Measurements from ENCODE around the gene SELENOO. TPM values are rescaled to one million over a fixed set of nuclear protein-coding genes. Genes with fewer than 3 reads are reported as not detected.
A peak's percentile ranks its signal among the peaks of the same experiment; 100 is the strongest.

Gene SELENOO
- polyA plus RNA-seq, 3 donors from 2014 or later = 2.6 to 5.7 (median 3.6) TPM

GRCh38 chr22:50217543-50218152 lies 16.8 kb downstream of the SELENOO start:
- Mint-ChIP-seq H3K9me3 (no peaks in the 10 kb centered on the region), H3K36me3 (peaks cover 0 to 22% (median 8%) of the 10 kb centered on the region in 3 donors), H3K27ac (no peak overlapping the region), H3K4me1 (peaks cover 10 to 15% of the 10 kb centered on the region in 2 donors), H3K4me3 (no peak overlapping the region), H3K27me3 (ENCODE audit: low read depth in 3 of 3) (peaks cover 5 to 18% (median 8%) of the 10 kb centered on the region in 3 donors)
- DNase-seq = no peak

DNA sequence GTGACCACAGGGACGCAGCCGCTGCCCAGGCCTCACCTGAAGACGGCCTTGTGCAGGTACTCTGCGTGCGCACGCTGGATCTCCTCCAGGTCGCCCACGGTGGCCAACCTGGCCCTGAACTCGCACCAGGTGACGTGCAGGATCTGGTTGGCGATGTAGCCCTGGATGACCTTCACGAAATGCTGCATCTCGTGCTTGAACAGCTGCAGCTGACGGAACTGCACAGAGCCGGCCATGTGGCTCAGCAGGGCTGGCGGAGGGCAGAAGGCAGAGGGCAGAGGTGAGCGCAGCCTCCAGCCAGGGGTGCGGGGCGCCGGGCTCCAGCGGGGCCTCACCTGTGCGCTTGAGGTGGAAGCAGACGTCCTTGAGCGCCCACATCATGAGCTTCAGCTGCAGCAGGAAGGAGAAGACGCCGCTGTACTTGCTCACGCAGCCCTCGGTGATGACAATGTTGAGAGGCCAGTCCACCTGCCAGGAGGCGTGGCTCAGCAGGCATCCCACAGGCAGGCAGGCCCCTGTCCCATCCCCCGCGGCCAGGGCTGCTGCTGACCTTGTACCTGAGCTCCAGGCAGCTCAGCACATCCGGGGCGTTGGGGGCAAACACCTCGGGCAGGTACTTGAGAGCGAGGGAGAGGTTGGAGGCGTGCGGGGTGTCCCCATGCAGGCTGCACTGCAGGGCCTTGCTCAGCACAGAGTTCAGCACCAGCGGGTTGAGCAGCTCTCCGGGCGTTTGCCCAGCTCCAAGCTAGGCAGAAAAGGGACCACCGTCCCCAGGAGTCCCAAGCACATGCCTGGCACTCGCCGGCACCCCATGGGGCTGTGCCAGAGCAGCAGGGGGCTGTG lies 17.6 kb downstream of the SELENOO start:
- H3K27ac Mint-ChIP-seq = no peak overlapping the region
- H3K9me3 Mint-ChIP-seq = no peaks in the 10 kb centered on the region
- no peak for DNase-seq
- H3K36me3 Mint-ChIP-seq = peaks cover 0 to 20% (median 5%) of the 10 kb centered on the region in 3 donors
- H3K27me3 Mint-ChIP-seq (ENCODE audit: low read depth in 3 of 3) = peaks cover 3 to 18% (median 5%) of the 10 kb centered on the region in 3 donors
- no peak overlapping the region for H3K4me3 Mint-ChIP-seq
- H3K4me1 Mint-ChIP-seq = peaks cover 5 to 7% of the 10 kb centered on the region in 2 donors

- peaks cover 3 to 18% (median 6%) of the 10 kb centered on the region in 3 donors for H3K27me3 Mint-ChIP-seq (ENCODE audit: low read depth in 3 of 3)
- H3K36me3 Mint-ChIP-seq = peaks cover 0 to 25% (median 5%) of the 10 kb centered on the region in 3 donors
- no peak overlapping the region for H3K27ac Mint-ChIP-seq
- H3K4me1 Mint-ChIP-seq = peaks cover 3 to 6% of the 10 kb centered on the region in 2 donors
- no peaks in the 10 kb centered on the region for H3K9me3 Mint-ChIP-seq
- no peak overlapping the region for H3K4me3 Mint-ChIP-seq
- DNase-seq = no peak
Measured at GRCh38 chr22:50218996-50219727, 18.4 kb downstream of the SELENOO start.

GRCh38 chr22:50219800-50220602 lies 19.2 kb downstream of the SELENOO start:
- H3K4me3 Mint-ChIP-seq = no peak overlapping the region
- no peak for DNase-seq
- H3K9me3 Mint-ChIP-seq = no peaks in the 10 kb centered on the region
- peaks cover 0 to 2% of the 10 kb centered on the region in 2 donors for H3K4me1 Mint-ChIP-seq
- peak overlapping the region in 1 of 6 donors; percentile 39 for H3K27ac Mint-ChIP-seq
- peaks cover 0 to 24% (median under 1%) of the 10 kb centered on the region in 3 donors for H3K36me3 Mint-ChIP-seq
- peaks cover 3 to 18% (median 10%) of the 10 kb centered on the region in 3 donors for H3K27me3 Mint-ChIP-seq (ENCODE audit: low read depth in 3 of 3)

DNA sequence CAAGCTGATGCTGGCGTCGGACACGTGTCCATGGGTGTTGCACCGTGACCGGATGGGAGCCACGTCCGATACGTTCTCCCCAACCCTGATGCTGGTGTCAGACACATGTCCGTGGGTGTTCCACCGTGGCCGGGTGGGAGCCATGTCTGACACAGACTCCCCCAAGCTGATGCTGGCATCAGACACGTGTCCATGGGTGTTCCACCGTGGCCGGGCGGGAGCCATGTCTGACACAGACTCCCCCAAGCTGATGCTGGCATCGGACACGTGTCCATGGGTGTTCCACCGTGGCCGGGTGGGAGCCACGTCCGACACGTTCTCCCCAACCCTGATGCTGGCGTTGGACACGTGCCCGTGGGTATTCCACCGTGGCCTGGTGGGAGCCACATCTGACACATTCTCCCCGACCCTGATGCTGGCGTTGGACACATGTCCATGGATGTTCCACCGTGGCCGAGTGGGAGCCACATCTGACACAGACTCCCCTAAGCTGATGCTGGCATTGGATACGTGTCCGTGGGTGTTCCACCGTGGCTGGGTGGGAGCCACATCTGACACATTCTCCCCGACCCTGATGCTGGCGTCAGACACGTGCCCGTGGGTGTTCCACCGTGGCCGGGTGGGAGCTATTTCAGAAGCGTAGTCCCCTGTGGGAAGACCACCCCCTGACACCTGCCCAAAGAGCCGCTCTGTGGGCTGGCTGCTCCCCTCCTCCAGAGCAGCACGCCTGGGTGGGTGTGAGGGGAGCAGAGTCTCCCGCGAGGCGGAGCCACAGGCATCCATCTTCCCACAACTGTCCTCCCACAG lies 20.0 kb downstream of the SELENOO start:
- Mint-ChIP-seq H3K4me1 (no peaks in the 10 kb centered on the region), H3K9me3 (no peaks in the 10 kb centered on the region), H3K27ac (peak overlapping the region in 1 of 6 donors; percentile 23), H3K27me3 (ENCODE audit: low read depth in 3 of 3) (peaks cover 3 to 15% (median 10%) of the 10 kb centered on the region in 3 donors), H3K36me3 (peaks cover 0 to 24% (median 0%) of the 10 kb centered on the region in 3 donors), H3K4me3 (no peak overlapping the region)
- DNase-seq = no peak

DNA sequence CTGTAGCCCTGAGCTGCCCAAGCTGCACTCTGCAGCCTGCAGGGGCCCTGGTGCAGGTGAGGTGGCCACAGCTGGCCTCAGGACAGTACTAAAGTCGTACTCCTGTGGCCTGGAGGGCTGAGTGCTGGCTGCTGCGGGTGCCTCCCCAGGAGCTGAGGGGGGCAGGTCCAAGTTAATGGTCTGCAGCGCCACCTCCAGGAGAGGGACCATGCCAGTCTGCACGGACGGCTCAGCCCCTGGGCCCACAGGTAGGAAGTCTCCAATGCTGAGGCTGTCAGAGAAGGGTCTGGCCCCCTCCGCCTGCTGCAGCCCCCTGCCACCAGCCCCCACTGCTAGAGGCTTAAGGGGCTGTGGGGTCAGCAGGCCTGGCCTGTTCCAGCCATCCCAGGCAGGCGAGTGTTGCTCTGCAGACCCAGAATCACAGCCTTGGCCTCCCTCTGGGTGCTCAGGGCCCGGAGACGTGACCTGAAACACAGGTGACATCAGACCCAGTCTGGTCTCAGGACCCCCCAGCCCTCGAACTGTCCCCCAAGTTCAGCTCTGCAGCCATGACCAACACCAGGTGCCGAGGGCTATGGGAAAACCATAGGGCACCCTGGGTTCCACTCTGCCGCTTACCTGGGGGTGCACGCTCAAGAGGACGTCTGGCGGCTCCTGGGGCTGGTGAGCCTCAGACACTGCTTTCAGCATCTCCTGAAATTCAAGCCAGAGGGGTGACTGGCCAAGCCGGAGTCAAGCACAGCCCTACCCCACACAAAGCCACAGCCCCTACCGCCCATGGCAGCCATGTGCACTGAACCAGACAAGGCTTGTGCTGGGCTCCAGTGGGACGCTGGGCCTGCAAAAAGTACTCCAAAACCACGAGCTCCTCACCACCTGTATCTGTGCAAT lies 20.8 kb downstream of the SELENOO start:
- peaks cover 0 to 21% (median 0%) of the 10 kb centered on the region in 3 donors for H3K36me3 Mint-ChIP-seq
- no peak overlapping the region for H3K27ac Mint-ChIP-seq
- no peak for DNase-seq
- H3K4me3 Mint-ChIP-seq = no peak overlapping the region
- H3K4me1 Mint-ChIP-seq = no peaks in the 10 kb centered on the region
- H3K9me3 Mint-ChIP-seq = no peaks in the 10 kb centered on the region
- peaks cover 3 to 12% (median 9%) of the 10 kb centered on the region in 3 donors for H3K27me3 Mint-ChIP-seq (ENCODE audit: low read depth in 3 of 3)

GRCh38 chr22:50222508-50222907 lies 21.7 kb downstream of the SELENOO start:
- Mint-ChIP-seq H3K4me1 (no peaks in the 10 kb centered on the region), H3K27me3 (ENCODE audit: low read depth in 3 of 3) (peaks cover 3 to 9% (median 7%) of the 10 kb centered on the region in 3 donors), H3K9me3 (no peaks in the 10 kb centered on the region), H3K36me3 (peaks cover 0 to 18% (median 0%) of the 10 kb centered on the region in 3 donors), H3K27ac (no peak overlapping the region), H3K4me3 (no peak overlapping the region)
- no peak for DNase-seq

GRCh38 chr22:50224071-50224470 lies 23.3 kb downstream of the SELENOO start:
- Mint-ChIP-seq H3K36me3 (peaks cover 0 to 20% (median 7%) of the 10 kb centered on the region in 3 donors), H3K27ac (peak overlapping the region in 1 of 6 donors; percentile 4), H3K27me3 (ENCODE audit: low read depth in 3 of 3) (peaks cover 2 to 9% (median 3%) of the 10 kb centered on the region in 3 donors), H3K4me3 (no peak overlapping the region), H3K4me1 (no peaks in the 10 kb centered on the region), H3K9me3 (no peaks in the 10 kb centered on the region)
- no peak for DNase-seq

DNA sequence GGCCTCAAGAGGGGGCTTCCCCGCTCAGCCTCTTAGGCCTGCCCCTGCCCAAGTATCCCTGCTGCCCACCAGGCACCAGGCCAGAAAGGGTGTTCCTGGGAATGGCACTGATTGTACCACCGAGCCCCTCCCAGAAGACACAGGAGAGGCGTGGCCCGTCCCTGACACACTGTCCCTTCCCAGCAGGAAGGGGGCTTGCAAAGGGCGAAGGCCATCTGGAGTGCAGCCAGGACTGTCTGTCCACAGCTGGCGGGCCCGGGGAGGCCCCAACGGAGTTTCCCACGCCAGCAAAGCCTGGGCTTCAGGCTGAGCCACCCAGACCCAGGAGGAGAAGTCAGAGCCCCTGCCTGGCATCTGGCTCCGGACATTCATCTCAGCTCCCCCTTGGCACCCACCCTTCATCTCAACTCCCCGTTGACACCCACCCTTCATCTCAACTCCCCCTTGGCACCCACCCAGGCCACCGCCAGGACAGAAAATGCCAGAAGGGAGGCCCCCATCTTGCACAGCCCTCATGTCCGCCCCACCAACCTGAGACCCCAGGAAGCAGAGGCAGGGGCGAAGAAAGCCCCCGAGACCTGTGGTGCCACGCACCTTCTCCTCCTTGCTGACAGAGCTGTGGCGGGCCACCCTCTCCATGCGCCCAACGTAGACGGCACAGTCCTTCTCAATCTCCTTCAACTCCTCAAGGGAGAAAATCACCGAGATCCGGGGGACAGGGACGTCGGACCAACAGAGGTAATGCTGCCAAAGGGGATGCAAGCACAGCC lies 24.6 kb downstream of the SELENOO start:
- H3K9me3 Mint-ChIP-seq = no peaks in the 10 kb centered on the region
- no peak for DNase-seq
- no peak overlapping the region for H3K4me3 Mint-ChIP-seq
- no peak overlapping the region for H3K27ac Mint-ChIP-seq
- peaks cover 0 to 28% (median 12%) of the 10 kb centered on the region in 3 donors for H3K36me3 Mint-ChIP-seq
- H3K4me1 Mint-ChIP-seq = peaks cover 0 to 2% of the 10 kb centered on the region in 2 donors
- H3K27me3 Mint-ChIP-seq (ENCODE audit: low read depth in 3 of 3) = peaks cover 0 to 6% (median 3%) of the 10 kb centered on the region in 3 donors

DNA sequence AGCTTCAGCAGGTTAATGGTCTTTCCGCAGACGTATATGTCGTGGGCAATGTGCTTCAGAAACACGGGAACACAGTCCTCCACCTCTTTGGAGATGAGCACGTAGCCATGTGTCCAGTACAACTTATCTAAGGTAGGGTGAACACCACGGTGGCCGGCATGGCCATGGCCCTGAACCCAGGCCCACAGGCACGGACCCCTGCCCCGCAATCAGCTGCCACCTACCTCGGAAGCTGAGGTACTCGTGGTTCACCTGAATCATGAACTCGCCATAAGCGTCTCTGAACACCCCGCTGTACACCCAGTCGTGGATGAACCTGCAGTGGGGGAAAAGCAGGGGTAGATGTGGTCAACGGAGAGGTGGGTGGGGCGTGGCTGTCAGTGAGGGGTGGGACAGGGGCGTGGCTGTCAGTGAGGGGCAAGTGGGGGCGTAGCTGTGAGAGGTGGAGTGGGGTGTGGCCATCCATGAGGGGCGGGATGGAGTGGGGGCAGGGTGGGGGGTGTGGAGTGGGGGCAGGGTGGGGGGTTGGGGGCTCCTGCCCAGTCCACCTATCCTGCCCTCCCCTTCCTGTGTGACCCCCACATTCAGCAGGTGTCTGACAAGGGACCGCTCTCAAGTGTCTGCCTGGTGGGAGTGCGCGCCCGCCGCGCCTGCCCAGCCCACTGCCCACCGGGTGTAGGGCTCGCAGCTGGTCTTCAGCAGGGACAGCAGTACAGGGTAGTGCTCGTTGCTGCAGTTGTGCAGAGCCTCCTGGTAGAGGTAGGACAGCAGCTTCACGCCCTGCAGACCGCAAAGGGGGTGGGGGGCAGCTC lies 25.5 kb downstream of the SELENOO start:
- Mint-ChIP-seq H3K36me3 (peaks cover 0 to 24% (median 12%) of the 10 kb centered on the region in 3 donors), H3K27ac (no peak overlapping the region), H3K4me3 (no peak overlapping the region), H3K27me3 (ENCODE audit: low read depth in 3 of 3) (peaks cover 0 to 6% (median 0%) of the 10 kb centered on the region in 3 donors), H3K4me1 (peaks cover 0 to 2% of the 10 kb centered on the region in 2 donors), H3K9me3 (no peaks in the 10 kb centered on the region)
- DNase-seq = no peak

DNA sequence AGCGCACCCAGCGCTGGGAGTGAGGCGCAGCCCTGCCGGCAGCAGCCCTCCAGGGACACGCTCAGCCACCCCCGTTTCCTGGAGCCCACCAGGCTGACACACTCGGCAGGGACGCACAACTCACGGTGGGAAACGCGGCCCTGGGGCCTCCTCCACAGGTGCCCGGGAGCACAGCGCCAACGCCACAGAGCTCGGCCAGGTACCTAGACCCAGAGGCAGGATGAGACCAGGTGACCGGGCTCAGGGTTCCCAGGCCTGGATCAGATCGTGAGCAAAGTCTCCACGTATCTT lies 26.0 kb downstream of the SELENOO start:
- H3K27ac Mint-ChIP-seq = no peak overlapping the region
- no peaks in the 10 kb centered on the region for H3K9me3 Mint-ChIP-seq
- peaks cover 0 to 2% of the 10 kb centered on the region in 2 donors for H3K4me1 Mint-ChIP-seq
- peaks cover 0 to 23% (median 12%) of the 10 kb centered on the region in 3 donors for H3K36me3 Mint-ChIP-seq
- H3K27me3 Mint-ChIP-seq (ENCODE audit: low read depth in 3 of 3) = peaks cover 0 to 6% (median 0%) of the 10 kb centered on the region in 3 donors
- H3K4me3 Mint-ChIP-seq = no peak overlapping the region
- DNase-seq = no peak

All from immature natural killer cell (primary cell).